ENCODE data around the gene SLC25A14.
"Not testable (repeated sequence)": the region's sequence is repeated elsewhere in the genome, so short reads cannot be mapped to it uniquely, and the experiment has no call there.

SLC25A14 gene
- total RNA-seq = 7.9 to 9.9 (median 9.1) reads per million in 4 experiments

DNA sequence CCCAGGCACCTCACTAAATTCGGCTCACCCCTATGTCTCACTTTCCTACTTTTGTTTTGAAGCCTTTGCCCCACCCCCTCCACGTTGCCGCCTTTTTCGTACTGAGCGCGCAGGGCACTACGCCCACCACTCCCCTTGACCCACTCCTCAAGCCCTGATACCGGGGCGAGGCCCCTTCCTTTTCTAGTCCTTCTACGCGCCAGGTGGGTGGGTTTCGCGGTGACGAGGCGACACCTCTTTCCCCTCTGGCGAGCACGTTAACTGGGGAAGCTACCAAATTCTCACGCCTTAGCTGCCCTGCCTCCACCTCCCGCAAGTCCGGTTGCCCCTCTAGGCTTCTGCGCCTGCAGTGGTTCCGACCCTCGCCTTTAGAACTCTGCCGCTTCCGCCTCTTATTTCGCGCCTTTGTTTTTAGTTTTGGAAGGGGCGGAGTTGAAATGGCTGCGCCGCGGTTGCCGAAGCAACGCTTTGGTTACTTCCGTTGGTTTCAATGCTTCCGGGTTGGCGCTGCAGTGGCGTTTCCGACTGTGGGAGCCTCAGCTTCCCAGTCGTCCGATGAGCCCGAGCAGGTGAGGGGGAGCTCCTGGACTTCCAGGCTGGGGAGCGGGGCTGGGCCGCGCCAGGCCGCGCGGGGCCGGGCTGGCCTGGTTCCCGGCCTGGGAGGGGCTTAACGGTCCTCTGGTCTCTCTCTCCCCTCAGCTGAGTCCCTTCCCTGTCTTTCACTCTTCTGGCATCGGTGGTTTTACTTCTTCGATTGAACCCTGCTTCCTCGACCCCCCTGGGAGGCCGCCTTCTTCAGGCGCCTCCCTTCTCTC lies at the start of gene SLC25A14:
TSS of gene SLC25A14 (plus strand) at position 512 of the 815 bp plus-strand sequence. CDS start 360 bp downstream, outside the sequence.
- peak; percentile 51 for DNase-seq

DNA sequence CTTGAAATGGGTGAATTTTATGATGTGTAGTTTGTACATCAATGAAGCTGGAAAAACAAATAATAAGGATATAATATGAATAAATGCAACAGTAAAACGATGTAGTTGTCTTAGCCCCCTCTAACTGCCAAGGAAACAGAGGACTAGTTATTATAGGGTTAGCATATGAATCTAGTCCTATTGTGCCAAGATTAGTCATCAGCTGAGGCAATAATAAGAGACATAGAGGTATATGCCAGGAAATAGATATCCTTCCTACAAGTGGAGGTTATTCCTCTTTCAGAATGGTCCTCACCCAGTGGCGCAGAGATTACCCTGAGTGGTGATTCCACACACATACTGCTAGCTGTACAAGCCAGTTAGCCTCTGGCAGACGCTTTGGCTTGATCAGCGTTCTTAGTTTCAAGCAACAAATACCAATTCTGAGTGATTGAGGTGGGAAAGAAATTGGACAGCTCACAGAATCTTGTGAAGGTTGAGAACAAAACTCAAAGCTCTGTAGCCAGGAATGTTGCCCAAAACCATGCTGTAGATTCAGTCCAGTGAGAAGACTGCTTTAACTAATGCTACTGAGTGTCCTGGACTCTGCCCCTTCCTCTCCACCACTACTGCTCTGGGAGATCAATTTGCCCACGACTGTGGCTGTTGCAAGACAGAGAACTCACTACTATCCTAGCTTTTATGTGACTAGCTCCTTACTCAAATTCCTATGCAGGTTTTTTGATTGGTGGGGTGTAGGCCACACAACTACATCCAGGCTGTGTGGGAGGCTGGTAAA lies 44.0 kb upstream of the SLC25A14 start:
- DNase-seq = no peak

DNA sequence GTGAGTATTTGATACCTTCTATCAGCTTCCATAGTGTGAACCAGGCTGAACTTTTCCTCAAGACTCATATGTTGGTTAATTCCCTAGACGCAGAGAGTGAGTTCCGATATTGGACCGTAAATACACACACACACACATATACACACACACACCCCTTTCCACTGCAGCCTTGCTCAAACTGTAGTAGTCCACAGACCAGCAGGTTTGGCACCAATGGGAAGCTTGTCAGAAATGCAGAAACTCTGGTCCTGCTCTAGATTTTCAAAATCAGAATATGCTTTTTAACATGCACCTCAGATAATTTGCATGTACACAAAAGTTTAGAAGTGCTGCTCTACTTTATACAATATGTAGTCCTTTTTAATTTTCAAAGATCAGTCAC lies 43.4 kb upstream of the SLC25A14 start:
- DNase-seq = no peak

DNA sequence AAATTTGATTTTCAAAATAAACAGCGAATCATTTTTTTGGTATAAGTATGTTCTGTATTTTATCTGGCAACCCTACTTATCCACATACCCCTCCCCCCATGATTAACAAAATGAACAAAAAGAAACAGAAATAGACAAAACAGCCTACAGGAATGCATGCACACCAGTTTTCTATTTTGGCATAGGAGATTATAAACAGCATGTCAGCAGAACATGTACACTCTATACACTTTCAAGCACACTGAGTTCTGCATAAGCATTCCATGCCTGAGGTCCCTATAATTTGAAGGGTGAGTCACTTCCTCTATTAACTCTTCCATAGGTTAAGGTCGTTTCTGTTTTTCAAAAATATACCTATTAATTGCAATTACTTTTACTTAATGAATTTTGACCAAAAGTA lies 43.0 kb upstream of the SLC25A14 start:
- DNase-seq = no peak

- no peak for DNase-seq
These were observed 40.3 kb upstream of the SLC25A14 start for GRCh38 chrX:130299279-130300009.

GRCh38 chrX:130300010-130300282 lies 39.8 kb upstream of the SLC25A14 start:
- no peak for DNase-seq

GRCh38 chrX:130301405-130301804 lies 38.3 kb upstream of the SLC25A14 start:
- DNase-seq = no peak

GRCh38 chrX:130301977-130302376 lies 37.7 kb upstream of the SLC25A14 start:
- DNase-seq = no peak

GRCh38 chrX:130304587-130305368 lies 34.9 kb upstream of the SLC25A14 start:
- no peak for DNase-seq

DNA sequence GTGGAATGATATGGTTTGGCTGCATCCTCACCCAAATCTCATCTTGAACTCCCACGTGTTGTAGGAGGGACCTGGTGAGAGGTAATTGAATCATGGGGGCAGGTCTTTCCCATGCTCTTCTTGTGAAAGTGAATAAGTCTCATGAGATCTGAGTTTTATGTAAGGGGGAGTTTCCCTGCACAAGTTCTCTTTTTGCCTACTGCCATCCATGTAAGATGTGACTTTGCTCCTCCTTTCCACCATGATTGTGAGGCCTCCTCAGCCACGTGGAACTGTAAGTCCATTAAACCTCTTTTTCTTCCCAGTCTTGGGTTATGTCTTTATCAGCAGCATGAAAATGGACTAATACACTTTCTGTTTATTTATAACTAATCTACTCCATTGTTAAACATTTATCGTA lies 19.8 kb upstream of the SLC25A14 start:
- not testable (repeated sequence) for DNase-seq

- no peak for DNase-seq
These were observed 18.2 kb upstream of the SLC25A14 start for GRCh38 chrX:130321550-130321949.

GRCh38 chrX:130330146-130330545 lies 9.6 kb upstream of the SLC25A14 start:
- no peak for DNase-seq

- DNase-seq = no peak
These were observed 9.0 kb upstream of the SLC25A14 start for GRCh38 chrX:130330706-130331105.

GRCh38 chrX:130336531-130336930 lies 3.2 kb upstream of the SLC25A14 start:
- no peak for DNase-seq

GRCh38 chrX:130338869-130339268 lies 850 bp upstream of the SLC25A14 start:
- not testable (repeated sequence) for DNase-seq

DNA sequence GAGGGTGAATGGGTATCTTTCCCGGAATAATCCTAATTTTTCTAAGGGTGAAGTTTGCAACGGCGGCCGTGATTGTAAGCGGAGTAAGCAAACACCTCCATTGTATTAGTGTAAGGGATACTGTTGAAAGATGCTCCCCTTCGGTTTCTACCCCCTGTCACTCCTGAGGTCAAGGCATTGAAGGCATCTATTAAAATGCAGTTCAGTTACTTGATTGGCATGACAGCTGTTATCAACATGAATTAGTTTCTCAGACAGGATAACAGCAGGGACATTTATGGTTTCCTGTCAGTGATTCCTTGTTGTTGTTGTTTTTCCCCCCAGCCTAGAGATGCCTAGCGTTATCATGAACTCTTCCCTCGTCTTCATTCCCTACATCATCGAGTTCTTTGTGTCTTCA lies 552 bp downstream of the SLC25A14 start:
- no peak for DNase-seq

GRCh38 chrX:130343411-130343810 lies 3.7 kb downstream of the SLC25A14 start:
- no peak for DNase-seq

DNA sequence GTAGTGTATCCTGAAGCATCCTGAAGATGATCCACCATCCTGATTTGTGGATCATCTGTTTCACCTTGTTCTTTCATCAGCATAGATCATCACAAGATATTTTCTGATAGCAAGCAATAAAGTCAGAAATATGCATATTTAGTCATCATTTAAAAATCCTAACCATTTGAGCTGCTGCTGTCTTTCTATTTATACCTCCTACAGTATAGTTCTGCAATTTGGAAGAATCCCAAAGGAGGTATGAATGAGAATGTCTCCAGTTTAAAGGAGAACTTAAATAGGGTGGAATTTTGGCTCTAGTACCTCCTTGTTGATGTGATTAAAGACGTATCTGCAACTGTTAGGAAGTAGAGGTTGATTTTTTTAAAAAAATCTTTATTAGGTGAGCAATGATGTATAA lies 7.6 kb downstream of the SLC25A14 start:
- no peak for DNase-seq

DNA sequence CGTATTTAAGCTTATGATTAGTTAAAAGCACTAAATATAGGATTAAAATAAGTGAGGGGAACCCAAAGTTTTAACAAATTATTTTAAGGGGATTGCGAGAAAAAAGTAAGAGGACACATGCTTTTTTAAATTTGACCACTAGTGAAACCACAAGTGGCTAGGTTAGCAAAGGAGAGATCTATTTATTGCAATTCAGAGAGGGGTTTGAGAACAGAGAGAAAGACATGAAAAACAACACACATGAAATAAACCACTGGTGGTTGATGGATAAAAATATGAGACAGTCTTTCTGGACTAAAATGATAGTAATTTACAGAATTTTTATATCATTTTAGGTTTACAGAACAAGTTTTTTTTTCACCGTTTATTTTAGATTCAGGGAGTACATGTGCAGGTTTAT lies 11.8 kb downstream of the SLC25A14 start:
- no peak for DNase-seq

DNA sequence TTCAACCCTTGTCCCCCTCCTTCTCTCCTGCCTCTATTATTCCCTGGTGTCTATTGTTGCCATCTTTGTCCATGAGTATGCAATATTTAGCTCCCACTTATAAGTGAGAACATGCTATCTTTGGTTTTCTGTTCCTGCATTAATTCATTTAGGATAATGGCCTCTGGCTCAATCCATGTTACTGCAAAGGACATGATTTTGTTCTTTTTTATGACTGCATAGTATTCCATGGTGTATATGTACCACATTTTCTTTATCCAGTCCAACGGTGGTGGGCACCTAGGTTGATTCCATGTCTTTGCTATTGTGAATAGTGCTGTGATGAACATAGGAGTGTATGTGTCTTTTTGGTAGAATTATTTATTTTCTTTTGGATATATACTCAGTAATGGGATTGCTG lies 12.3 kb downstream of the SLC25A14 start:
- not testable (repeated sequence) for DNase-seq

DNA sequence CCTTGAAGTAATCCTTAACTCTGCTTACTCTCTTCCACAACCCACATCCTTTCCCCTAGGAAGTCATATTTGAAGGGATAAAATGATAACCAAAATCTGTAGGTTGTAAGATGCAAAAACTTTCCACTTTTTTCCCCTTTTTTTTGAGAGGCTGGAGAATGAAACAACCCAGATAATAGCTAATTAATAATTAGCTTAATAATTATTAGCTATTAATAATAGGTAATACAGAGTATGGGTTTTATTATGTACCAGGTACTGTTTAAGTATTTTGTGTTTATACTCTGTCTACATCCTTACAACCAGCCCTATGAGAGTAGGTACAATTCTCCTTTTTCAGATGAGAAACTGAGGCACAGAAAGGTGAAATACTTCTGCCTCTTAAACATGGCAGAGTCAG lies 36.4 kb downstream of the SLC25A14 start:
- DNase-seq = no peak

DNA sequence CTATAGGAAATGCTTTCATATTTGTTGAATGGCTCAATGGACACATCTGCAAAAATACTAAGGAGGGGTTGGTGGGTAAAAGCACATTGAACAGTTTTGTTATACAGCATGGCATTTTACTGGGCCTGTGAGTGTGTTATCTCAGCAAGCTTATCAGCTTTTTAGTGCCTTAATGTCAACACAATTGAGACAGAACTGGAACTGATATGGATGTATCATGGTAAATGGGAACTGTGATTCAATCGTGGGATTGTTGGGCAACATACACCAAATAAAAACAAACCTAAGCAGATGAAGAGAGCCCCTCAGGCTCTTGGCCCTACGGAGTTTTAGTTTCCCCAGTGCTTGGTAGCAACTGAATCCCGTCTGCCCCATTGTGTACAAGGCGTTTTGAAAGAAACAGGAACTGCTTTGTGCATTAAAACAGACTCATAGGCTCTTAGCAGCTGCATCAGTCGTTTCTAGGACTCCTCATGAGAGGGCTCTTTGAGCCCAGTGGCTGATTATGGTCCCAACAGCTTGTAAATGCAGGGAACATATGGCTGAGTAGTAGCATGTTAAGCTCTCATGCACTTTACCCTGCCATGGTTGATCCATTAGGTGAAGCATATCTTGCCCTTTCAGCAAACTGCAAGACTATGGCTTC lies 38.4 kb downstream of the SLC25A14 start:
- no peak for DNase-seq

Measured in effector CD8-positive, alpha-beta T cell (primary cell).